Liver (tissue), 3 donors: ENCODE results near the gene SPHKAP.

Experiments used
- EGR1 ChIP-seq, 2 donors: IDR thresholded peaks; 2 replicates each; pipeline ENCODE4 v1.6.1; 2016 to 2018; ENCODE audit warnings: antibody characterized with exemption in 2 of 2, low read depth in 2 of 2
- GABPA ChIP-seq, 2 donors: IDR thresholded peaks in 1 of 2; conservative IDR thresholded peaks in 1 of 2; 2 replicates each; pipeline ENCODE4 v1.6.1; 2016; ENCODE audit warnings: antibody characterized with exemption in 2 of 2, mild to moderate bottlenecking in 1 of 2, moderate library complexity in 1 of 2
- JUND ChIP-seq, 2 donors: IDR thresholded peaks; 2 replicates each; pipeline ENCODE4 v1.6.1; 2016; ENCODE audit warnings: antibody characterized with exemption in 2 of 2
- RAD21 ChIP-seq, 2 donors: IDR thresholded peaks; 2 replicates each; pipeline ENCODE4 v1.6.1; 2016; ENCODE audit warnings: antibody characterized with exemption in 2 of 2, mild to moderate bottlenecking in 2 of 2
- SP1 ChIP-seq: IDR thresholded peaks from 2 replicates; pipeline ENCODE4 v1.6.1; 2018; ENCODE audit warnings: antibody characterized with exemption, mild to moderate bottlenecking
- TAF1 ChIP-seq: conservative IDR thresholded peaks from 2 replicates; pipeline ENCODE4 v1.6.1; 2016; ENCODE audit warnings: antibody characterized with exemption, mild to moderate bottlenecking
- YY1 ChIP-seq: IDR thresholded peaks from 2 replicates; pipeline ENCODE4 v1.6.1; 2016; ENCODE audit warnings: antibody characterized with exemption, mild to moderate bottlenecking
- TF ChIP-seq, protein P1 (sequence below): fragments of 150-350 bp; IDR thresholded peaks from 2 replicates; pipeline ENCODE4 v1.5.1; 2017; ENCODE audit warnings: improper control_type of control experiment, low read depth, low read length; ENCODE audit not compliant: missing input control
- TF ChIP-seq, protein P2 (sequence below): IDR thresholded peaks from 2 replicates; pipeline ENCODE4 v1.6.1; 2016; ENCODE audit warnings: antibody characterized with exemption
- TF ChIP-seq, protein P3 (sequence below): IDR thresholded peaks from 2 replicates; pipeline ENCODE4 v1.6.1; 2016; ENCODE audit warnings: antibody characterized with exemption
- TF ChIP-seq, protein P4 (sequence below): IDR thresholded peaks from 2 replicates; pipeline ENCODE4 v1.6.1; 2016; ENCODE audit warnings: antibody characterized with exemption
- TF ChIP-seq, protein P5 (sequence below): IDR thresholded peaks from 2 replicates; pipeline ENCODE4 v1.6.1; 2016; ENCODE audit warnings: antibody characterized with exemption, mild to moderate bottlenecking
- donor health status: healthy.
- donor health status: healthy.

DNA sequence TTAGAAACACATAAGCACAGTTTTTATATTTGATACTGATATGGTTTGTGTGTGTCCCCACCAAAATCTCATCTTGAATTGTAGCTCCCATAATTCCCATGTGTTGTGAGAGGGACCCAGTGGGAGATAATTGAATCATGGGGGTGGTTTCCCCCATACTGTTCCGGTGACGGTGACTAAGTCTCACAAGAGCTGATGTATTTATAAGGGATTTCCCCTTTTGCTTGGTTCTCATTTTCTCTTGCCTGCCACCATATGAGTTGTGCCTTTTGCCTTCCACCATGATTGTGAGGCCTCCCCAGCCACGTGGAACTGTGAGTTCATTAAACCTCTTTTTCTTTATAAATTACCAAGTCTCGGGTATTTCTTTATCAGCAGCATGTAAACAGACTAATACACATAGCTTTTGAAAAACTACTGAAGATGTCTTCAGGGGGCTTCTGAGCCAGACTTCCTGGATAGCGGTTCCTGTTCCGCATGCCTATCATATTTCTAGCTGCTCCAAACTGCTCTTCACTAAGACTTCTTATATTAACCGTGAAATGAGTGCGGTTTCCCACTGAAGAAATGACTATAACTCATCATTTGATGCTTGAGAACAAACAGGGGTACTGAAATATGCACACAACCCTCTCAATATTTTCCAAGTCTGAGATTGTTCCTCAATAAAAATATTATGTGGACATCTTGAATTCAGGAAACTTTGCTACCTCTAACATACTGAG is 75.8 kb downstream of the SPHKAP start:
- TF ChIP-seq, protein P1, sequence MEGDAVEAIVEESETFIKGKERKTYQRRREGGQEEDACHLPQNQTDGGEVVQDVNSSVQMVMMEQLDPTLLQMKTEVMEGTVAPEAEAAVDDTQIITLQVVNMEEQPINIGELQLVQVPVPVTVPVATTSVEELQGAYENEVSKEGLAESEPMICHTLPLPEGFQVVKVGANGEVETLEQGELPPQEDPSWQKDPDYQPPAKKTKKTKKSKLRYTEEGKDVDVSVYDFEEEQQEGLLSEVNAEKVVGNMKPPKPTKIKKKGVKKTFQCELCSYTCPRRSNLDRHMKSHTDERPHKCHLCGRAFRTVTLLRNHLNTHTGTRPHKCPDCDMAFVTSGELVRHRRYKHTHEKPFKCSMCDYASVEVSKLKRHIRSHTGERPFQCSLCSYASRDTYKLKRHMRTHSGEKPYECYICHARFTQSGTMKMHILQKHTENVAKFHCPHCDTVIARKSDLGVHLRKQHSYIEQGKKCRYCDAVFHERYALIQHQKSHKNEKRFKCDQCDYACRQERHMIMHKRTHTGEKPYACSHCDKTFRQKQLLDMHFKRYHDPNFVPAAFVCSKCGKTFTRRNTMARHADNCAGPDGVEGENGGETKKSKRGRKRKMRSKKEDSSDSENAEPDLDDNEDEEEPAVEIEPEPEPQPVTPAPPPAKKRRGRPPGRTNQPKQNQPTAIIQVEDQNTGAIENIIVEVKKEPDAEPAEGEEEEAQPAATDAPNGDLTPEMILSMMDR, result no peak
- no peak for TF ChIP-seq GABPA (IDR thresholded peaks at IDR 0.05 in 1 of 2, conservative IDR thresholded peaks at IDR 0.05 in 1 of 2)
- TF ChIP-seq JUND (IDR thresholded peaks at IDR 0.05), result no peak
- TF ChIP-seq, protein P2, sequence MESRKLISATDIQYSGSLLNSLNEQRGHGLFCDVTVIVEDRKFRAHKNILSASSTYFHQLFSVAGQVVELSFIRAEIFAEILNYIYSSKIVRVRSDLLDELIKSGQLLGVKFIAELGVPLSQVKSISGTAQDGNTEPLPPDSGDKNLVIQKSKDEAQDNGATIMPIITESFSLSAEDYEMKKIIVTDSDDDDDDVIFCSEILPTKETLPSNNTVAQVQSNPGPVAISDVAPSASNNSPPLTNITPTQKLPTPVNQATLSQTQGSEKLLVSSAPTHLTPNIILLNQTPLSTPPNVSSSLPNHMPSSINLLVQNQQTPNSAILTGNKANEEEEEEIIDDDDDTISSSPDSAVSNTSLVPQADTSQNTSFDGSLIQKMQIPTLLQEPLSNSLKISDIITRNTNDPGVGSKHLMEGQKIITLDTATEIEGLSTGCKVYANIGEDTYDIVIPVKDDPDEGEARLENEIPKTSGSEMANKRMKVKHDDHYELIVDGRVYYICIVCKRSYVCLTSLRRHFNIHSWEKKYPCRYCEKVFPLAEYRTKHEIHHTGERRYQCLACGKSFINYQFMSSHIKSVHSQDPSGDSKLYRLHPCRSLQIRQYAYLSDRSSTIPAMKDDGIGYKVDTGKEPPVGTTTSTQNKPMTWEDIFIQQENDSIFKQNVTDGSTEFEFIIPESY, result no peak
- TF ChIP-seq, protein P3, sequence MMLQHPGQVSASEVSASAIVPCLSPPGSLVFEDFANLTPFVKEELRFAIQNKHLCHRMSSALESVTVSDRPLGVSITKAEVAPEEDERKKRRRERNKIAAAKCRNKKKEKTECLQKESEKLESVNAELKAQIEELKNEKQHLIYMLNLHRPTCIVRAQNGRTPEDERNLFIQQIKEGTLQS, result no peak
- no peak for TF ChIP-seq YY1
- TF ChIP-seq TAF1, result no peak
- TF ChIP-seq SP1, result no peak
- TF ChIP-seq RAD21 (IDR thresholded peaks at IDR 0.05), result no peak
- no peak for TF ChIP-seq EGR1 (IDR thresholded peaks at IDR 0.05; ENCODE audit: low read depth in 2 of 2)
- TF ChIP-seq, protein P4, sequence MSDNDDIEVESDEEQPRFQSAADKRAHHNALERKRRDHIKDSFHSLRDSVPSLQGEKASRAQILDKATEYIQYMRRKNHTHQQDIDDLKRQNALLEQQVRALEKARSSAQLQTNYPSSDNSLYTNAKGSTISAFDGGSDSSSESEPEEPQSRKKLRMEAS, result no peak
- TF ChIP-seq, protein P5, sequence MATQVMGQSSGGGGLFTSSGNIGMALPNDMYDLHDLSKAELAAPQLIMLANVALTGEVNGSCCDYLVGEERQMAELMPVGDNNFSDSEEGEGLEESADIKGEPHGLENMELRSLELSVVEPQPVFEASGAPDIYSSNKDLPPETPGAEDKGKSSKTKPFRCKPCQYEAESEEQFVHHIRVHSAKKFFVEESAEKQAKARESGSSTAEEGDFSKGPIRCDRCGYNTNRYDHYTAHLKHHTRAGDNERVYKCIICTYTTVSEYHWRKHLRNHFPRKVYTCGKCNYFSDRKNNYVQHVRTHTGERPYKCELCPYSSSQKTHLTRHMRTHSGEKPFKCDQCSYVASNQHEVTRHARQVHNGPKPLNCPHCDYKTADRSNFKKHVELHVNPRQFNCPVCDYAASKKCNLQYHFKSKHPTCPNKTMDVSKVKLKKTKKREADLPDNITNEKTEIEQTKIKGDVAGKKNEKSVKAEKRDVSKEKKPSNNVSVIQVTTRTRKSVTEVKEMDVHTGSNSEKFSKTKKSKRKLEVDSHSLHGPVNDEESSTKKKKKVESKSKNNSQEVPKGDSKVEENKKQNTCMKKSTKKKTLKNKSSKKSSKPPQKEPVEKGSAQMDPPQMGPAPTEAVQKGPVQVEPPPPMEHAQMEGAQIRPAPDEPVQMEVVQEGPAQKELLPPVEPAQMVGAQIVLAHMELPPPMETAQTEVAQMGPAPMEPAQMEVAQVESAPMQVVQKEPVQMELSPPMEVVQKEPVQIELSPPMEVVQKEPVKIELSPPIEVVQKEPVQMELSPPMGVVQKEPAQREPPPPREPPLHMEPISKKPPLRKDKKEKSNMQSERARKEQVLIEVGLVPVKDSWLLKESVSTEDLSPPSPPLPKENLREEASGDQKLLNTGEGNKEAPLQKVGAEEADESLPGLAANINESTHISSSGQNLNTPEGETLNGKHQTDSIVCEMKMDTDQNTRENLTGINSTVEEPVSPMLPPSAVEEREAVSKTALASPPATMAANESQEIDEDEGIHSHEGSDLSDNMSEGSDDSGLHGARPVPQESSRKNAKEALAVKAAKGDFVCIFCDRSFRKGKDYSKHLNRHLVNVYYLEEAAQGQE, result no peak
